Measurements from ENCODE around the gene UTP4.

Gene UTP4

GRCh38 chr16:69132424-69133252 is at the start of gene UTP4, which contains the start of gene CHTF8:
Gene UTP4 (plus strand): TSS chr16:69132649. CDS start chr16:69133460, 811 bp downstream.
Gene CHTF8 (minus strand): TSS chr16:69132588. CDS start chr16:69121458, 11,130 bp downstream.
- DNase-seq (peak; percentile 92), ATAC-seq (peak; percentile 95)

GRCh38 chr16:69083306-69083941 is 49.0 kb upstream of the UTP4 start:
- DNase-seq: no peak
- ATAC-seq: no peak

- ATAC-seq (no peak), DNase-seq (no peak)
These were observed 48.2 kb upstream of the UTP4 start for GRCh38 chr16:69084289-69084688.

- no peak for ATAC-seq
- DNase-seq: no peak
These were observed 47.3 kb upstream of the UTP4 start for GRCh38 chr16:69085032-69085695.

GRCh38 chr16:69087161-69087581 is 45.3 kb upstream of the UTP4 start:
- no peak for ATAC-seq
- DNase-seq: no peak

GRCh38 chr16:69088684-69089083 is 43.8 kb upstream of the UTP4 start:
- DNase-seq: no peak
- ATAC-seq: no peak

- peak; percentile 21 for DNase-seq
- peak; percentile 80 for ATAC-seq
These were observed 43.1 kb upstream of the UTP4 start for GRCh38 chr16:69089091-69089910.

- DNase-seq (no peak), ATAC-seq (no peak)
These were observed 38.5 kb upstream of the UTP4 start for GRCh38 chr16:69093974-69094373.

GRCh38 chr16:69094501-69094900 is 37.9 kb upstream of the UTP4 start:
- ATAC-seq (no peak), DNase-seq (no peak)

- ATAC-seq (no peak), DNase-seq (no peak)
These were observed 37.3 kb upstream of the UTP4 start for GRCh38 chr16:69095193-69095592.

- no peak for DNase-seq
- ATAC-seq: no peak
These were observed 32.3 kb upstream of the UTP4 start for GRCh38 chr16:69100071-69100691.

GRCh38 chr16:69105501-69106361 is 26.7 kb upstream of the UTP4 start, which contains the start of gene HAS3:
Gene HAS3 (plus strand): TSS chr16:69105653. CDS start chr16:69109396, 3,743 bp downstream.
- DNase-seq: peak; percentile 55
- peak; percentile 69 for ATAC-seq

- DNase-seq: no peak
- no peak for ATAC-seq
These were observed 25.7 kb upstream of the UTP4 start for GRCh38 chr16:69106491-69107315.

- DNase-seq (no peak), ATAC-seq (no peak)
These were observed 25.0 kb upstream of the UTP4 start for GRCh38 chr16:69107316-69107962.

- DNase-seq: no peak
- ATAC-seq: no peak
These were observed 24.2 kb upstream of the UTP4 start for GRCh38 chr16:69108064-69108904.

- ATAC-seq (no peak), DNase-seq (no peak)
These were observed 23.6 kb upstream of the UTP4 start for GRCh38 chr16:69108905-69109252.

- DNase-seq (no peak), ATAC-seq (no peak)
These were observed 22.8 kb upstream of the UTP4 start for GRCh38 chr16:69109486-69110270.

All from stimulated activated naive CD8-positive, alpha-beta T cell treated with anti-CD3 and anti-CD28 coated beads, Interleukin-15, Interleukin-2, amounts not matched to agents 100 U/mL and 50 U/mL, for 24 hours (primary cell).